ENCODE measurements around the gene CRYGD.

DNA sequence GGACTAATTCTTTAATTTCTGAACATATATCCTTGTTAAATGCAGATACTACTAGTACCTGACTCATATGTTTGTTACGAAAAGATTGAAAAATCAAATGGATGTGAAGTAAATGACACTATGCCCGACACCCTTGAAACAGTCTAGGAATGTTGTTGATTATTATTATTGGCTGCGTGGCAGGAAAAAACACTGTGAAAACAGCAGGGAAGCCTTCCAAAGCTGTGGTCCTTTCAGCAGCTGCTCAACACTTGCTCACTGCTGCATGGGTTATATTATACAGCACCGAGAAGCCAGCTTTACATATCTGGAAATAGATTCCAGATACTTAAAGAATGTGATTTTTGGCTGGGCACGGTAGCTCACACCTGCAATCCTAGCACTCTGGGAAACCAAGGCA is 26.5 kb downstream of the CRYGD start:
- TF ChIP-seq, protein P1, sequence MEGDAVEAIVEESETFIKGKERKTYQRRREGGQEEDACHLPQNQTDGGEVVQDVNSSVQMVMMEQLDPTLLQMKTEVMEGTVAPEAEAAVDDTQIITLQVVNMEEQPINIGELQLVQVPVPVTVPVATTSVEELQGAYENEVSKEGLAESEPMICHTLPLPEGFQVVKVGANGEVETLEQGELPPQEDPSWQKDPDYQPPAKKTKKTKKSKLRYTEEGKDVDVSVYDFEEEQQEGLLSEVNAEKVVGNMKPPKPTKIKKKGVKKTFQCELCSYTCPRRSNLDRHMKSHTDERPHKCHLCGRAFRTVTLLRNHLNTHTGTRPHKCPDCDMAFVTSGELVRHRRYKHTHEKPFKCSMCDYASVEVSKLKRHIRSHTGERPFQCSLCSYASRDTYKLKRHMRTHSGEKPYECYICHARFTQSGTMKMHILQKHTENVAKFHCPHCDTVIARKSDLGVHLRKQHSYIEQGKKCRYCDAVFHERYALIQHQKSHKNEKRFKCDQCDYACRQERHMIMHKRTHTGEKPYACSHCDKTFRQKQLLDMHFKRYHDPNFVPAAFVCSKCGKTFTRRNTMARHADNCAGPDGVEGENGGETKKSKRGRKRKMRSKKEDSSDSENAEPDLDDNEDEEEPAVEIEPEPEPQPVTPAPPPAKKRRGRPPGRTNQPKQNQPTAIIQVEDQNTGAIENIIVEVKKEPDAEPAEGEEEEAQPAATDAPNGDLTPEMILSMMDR (IDR thresholded peaks at IDR 0.05; ENCODE audit: extremely low read depth in 1 of 2, insufficient read depth in 1 of 2, low read depth in 1 of 2, low read length in 2 of 2), result no peak
- no peak for TF ChIP-seq POLR2A (IDR thresholded peaks at IDR 0.05; ENCODE audit: low read depth, low read length)
- TF ChIP-seq EZH2 (IDR thresholded peaks at IDR 0.05; ENCODE audit: borderline replicate concordance, low read depth, low read length, severe bottlenecking), result no peak
- TF ChIP-seq GATA2 (IDR thresholded peaks at IDR 0.05; ENCODE audit: insufficient read depth, insufficient read length, low read depth, low read length), result no peak
- no peak for TF ChIP-seq POLR2AphosphoS5 (IDR thresholded peaks at IDR 0.05; ENCODE audit: insufficient read depth, low read depth, low read length)
- TF ChIP-seq, protein P2, sequence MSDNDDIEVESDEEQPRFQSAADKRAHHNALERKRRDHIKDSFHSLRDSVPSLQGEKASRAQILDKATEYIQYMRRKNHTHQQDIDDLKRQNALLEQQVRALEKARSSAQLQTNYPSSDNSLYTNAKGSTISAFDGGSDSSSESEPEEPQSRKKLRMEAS (IDR thresholded peaks at IDR 0.05; ENCODE audit: insufficient read depth, insufficient read length), result no peak
- no peak for TF ChIP-seq JUN (IDR thresholded peaks at IDR 0.05; ENCODE audit: borderline replicate concordance, insufficient read depth, insufficient read length, low read depth)
- TF ChIP-seq FOS (IDR thresholded peaks at IDR 0.05; ENCODE audit: borderline replicate concordance, insufficient read depth, low read length), result no peak

Measured in endothelial cell of umbilical vein (primary cell).